Hepatocyte (in vitro differentiated cells): ENCODE results near the gene ADSS2. TPM values are rescaled to one million over a fixed set of nuclear protein-coding genes. Genes with fewer than 3 reads are reported as not detected.

Experiments used
- DNase-seq: peaks from one replicate; pipeline ENCODE4 v3.0.0-alpha.2; 2016; ENCODE audit warnings: low spot score
- H2AFZ ChIP-seq: fragments of 200-600 bp; sonication (generic); 2 replicates; pipeline ENCODE4 v1.6.0; 2016; ENCODE audit warnings: antibody characterized with exemption, mild to moderate bottlenecking
- H3K27ac ChIP-seq: fragments of 200-600 bp; sonication (generic); 2 replicates; pipeline ENCODE4 v1.5.1; 2016; ENCODE audit warnings: mild to moderate bottlenecking
- H3K27me3 ChIP-seq: fragments of 200-600 bp; sonication (generic); 2 replicates; pipeline ENCODE4 v1.6.1; 2016
- H3K36me3 ChIP-seq: fragments of 200-600 bp; sonication (generic); replicated peaks from 2 replicates; pipeline ENCODE4 v1.5.1; 2016; ENCODE audit warnings: low read depth; ENCODE audit not compliant: insufficient read depth
- H3K4me1 ChIP-seq: fragments of 200-600 bp; sonication (generic); 2 replicates; pipeline ENCODE4 v1.5.1; 2016; ENCODE audit warnings: mild to moderate bottlenecking, moderate library complexity; ENCODE audit not compliant: insufficient read depth
- H3K4me2 ChIP-seq: fragments of 200-600 bp; sonication (generic); 2 replicates; pipeline ENCODE4 v1.6.0; 2016
- H3K4me3 ChIP-seq: fragments of 200-600 bp; sonication (generic); 2 replicates; pipeline ENCODE4 v1.5.1; 2016; ENCODE audit warnings: mild to moderate bottlenecking
- H3K79me2 ChIP-seq: fragments of 200-600 bp; sonication (generic); 2 replicates; pipeline ENCODE4 v1.6.0; 2017; ENCODE audit warnings: mild to moderate bottlenecking
- H3K9me2 ChIP-seq: fragments of 200-600 bp; sonication (generic); replicated peaks from 2 replicates; pipeline ENCODE4 v1.6.0; 2017; ENCODE audit warnings: mild to moderate bottlenecking; ENCODE audit not compliant: insufficient read depth
- H3K9me3 ChIP-seq: fragments of 200-600 bp; sonication (generic); 2 replicates; pipeline ENCODE4 v1.5.1; 2016; ENCODE audit warnings: low read depth, mild to moderate bottlenecking
- H4K20me1 ChIP-seq: fragments of 200-600 bp; sonication (generic); 2 replicates; pipeline ENCODE4 v1.6.0; 2016; ENCODE audit warnings: mild to moderate bottlenecking; ENCODE audit not compliant: insufficient read depth, poor library complexity, severe bottlenecking
- EZH2 ChIP-seq: fragments of 200-600 bp; sonication (generic); IDR thresholded peaks from 2 replicates; pipeline ENCODE4 v1.6.1; 2016; ENCODE audit warnings: antibody characterized with exemption, mild to moderate bottlenecking, borderline replicate concordance
- EZH2phosphoT487 ChIP-seq: fragments of 200-600 bp; sonication (generic); IDR thresholded peaks from one replicate; pipeline ENCODE4 v1.6.1; 2018; ENCODE audit warnings: antibody characterized with exemption, mild to moderate bottlenecking, low read depth, moderate library complexity; ENCODE audit not compliant: unreplicated experiment, severe bottlenecking
- WGBS: methylation state at CpG from one replicate; pipeline ENCODE4 v1.1.6; 2016; ENCODE audit warnings: low lambda C conversion rate; ENCODE audit errors: missing lambda C conversion rate; 5-methylcytosine and 5-hydroxymethylcytosine counted together
- polyA plus RNA-seq: library from polyadenylated mRNA; unstranded; fragments of >200 nt; fragmentation: Nextera tagmentation; extraction: Ambion mirVana; gene quantifications from 2 replicates; pipeline ENCODE4 v1.2.1, GENCODE V29; 2016
- total RNA-seq: library from RNA; depleted of rRNA; stranded (reverse); fragments of >200 nt; gene quantifications from 2 replicates; pipeline ENCODE4 v1.2.3, GENCODE V29; 2014
- TF ChIP-seq, protein P1 (sequence below): fragments of 200-600 bp; sonication (generic); IDR thresholded peaks from 2 replicates; pipeline ENCODE4 v1.5.1; 2016; ENCODE audit warnings: antibody characterized with exemption, mild to moderate bottlenecking; ENCODE audit not compliant: poor library complexity

ADSS2 gene
- total and polyA plus RNA-seq, 2 experiments from 2014 or later, result 24.2 to 42.3 TPM

DNA sequence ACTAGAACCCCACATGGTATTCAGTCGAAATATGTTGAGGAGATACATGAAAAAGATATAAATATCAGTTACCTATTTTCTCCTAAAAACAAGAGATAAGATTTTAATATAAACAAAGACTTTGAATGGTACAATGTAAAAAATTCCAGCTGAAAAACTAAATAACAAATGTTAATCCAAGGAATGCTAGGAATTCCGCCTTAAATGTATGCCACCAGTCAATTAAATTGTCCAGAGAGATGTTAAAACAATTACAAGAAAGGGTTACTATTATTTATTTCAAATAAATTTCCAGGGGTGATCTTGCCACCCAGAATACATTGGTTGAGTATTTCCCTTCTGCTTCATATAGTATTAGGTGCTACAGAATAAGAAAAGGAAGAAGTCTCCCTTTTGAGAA lies 4.2 kb downstream of the ADSS2 start:
- Histone ChIP-seq H3K4me3 (no peak overlapping the region), H3K79me2 (peaks cover 80% of the 10 kb centered on the region), H4K20me1 (peaks cover 7% of the 10 kb centered on the region), H3K9me2 (no peaks in the 10 kb centered on the region), H3K4me2 (peak overlapping the region; percentile 5), H2AFZ (no peak overlapping the region), H3K27ac (no peak overlapping the region), H3K27me3 (no peaks in the 10 kb centered on the region), H3K4me1 (peaks cover 32% of the 10 kb centered on the region), H3K9me3 (no peaks in the 10 kb centered on the region), H3K36me3 (no peaks in the 10 kb centered on the region)
- TF ChIP-seq EZH2 (no peak), EZH2phosphoT487 (no peak)
- TF ChIP-seq, protein P1, sequence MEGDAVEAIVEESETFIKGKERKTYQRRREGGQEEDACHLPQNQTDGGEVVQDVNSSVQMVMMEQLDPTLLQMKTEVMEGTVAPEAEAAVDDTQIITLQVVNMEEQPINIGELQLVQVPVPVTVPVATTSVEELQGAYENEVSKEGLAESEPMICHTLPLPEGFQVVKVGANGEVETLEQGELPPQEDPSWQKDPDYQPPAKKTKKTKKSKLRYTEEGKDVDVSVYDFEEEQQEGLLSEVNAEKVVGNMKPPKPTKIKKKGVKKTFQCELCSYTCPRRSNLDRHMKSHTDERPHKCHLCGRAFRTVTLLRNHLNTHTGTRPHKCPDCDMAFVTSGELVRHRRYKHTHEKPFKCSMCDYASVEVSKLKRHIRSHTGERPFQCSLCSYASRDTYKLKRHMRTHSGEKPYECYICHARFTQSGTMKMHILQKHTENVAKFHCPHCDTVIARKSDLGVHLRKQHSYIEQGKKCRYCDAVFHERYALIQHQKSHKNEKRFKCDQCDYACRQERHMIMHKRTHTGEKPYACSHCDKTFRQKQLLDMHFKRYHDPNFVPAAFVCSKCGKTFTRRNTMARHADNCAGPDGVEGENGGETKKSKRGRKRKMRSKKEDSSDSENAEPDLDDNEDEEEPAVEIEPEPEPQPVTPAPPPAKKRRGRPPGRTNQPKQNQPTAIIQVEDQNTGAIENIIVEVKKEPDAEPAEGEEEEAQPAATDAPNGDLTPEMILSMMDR, result no peak
- 80% methylated on average over 2 of the region's 2 CpGs for WGBS
- DNase-seq, result no peak

GRCh38 chr1:244447024-244447423 lies 4.7 kb downstream of the ADSS2 start:
- no peak for DNase-seq
- TF ChIP-seq, protein P1, result no peak
- TF ChIP-seq EZH2phosphoT487 (no peak), EZH2 (no peak)
- H3K27me3 ChIP-seq, result no peaks in the 10 kb centered on the region
- H3K79me2 ChIP-seq, result peaks cover 85% of the 10 kb centered on the region
- H2AFZ ChIP-seq, result no peak overlapping the region
- H3K27ac ChIP-seq, result no peak overlapping the region
- H3K4me2 ChIP-seq, result no peak overlapping the region
- no peaks in the 10 kb centered on the region for H3K9me3 ChIP-seq
- H3K4me1 ChIP-seq, result peaks cover 32% of the 10 kb centered on the region
- no peaks in the 10 kb centered on the region for H3K9me2 ChIP-seq
- H4K20me1 ChIP-seq, result peaks cover 7% of the 10 kb centered on the region
- H3K36me3 ChIP-seq, result no peaks in the 10 kb centered on the region
- H3K4me3 ChIP-seq, result no peak overlapping the region
- 40% methylated on average over 1 of the region's 1 CpG for WGBS

DNA sequence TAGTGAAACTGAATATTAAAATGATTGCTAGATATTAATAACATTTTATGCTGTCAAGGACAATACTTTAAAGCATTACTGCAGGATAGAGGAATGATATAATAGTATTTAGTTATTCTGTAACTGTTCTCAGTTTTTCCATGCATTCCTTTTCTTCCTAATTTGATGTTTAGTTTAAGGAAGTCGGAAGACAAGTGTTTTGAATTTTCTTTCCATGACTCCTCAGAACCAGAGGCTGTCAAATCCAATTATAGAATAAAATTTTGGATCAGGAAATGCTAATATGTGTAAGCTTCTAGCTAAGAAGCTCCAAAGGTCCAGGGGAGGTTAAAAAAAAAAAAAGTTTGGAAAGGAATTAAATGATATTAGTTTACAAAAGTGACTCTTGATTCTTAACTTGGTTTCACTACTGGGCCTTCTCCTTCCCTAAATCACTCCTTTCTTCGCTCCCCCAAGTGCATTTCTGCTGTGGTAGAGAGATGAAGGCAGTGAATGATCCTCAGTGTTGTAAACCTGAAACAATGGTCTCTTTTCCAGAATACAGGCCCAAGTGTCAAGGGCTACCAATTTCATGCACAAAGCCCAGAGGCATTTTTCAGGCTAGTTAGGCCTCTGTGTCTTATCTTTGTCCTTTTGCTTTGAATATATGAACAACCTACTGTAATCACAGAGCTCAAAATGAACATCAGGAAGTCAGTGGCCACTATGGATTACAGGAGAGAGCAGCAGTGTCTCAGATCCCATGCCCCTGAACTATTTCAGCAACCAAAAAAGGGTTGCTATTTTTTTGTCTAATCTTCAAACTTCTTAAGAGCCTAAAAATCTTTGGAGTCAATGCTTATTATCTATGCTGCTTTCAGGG lies 6.2 kb downstream of the ADSS2 start:
- Histone ChIP-seq H3K79me2 (peaks cover 95% of the 10 kb centered on the region), H4K20me1 (peaks cover 7% of the 10 kb centered on the region), H3K4me1 (peaks cover 32% of the 10 kb centered on the region), H3K27ac (peak overlapping the region; percentile 31), H3K27me3 (no peaks in the 10 kb centered on the region), H3K9me3 (no peaks in the 10 kb centered on the region), H2AFZ (no peak overlapping the region), H3K36me3 (no peaks in the 10 kb centered on the region), H3K4me2 (no peak overlapping the region), H3K9me2 (no peaks in the 10 kb centered on the region), H3K4me3 (no peak overlapping the region)
- WGBS, result 71% methylated on average over 2 of the region's 2 CpGs
- TF ChIP-seq EZH2phosphoT487, result no peak
- TF ChIP-seq EZH2, result no peak
- TF ChIP-seq, protein P1, result no peak
- DNase-seq, result no peak
